ENCODE data around the gene TSPAN15.

Gene TSPAN15

DNA sequence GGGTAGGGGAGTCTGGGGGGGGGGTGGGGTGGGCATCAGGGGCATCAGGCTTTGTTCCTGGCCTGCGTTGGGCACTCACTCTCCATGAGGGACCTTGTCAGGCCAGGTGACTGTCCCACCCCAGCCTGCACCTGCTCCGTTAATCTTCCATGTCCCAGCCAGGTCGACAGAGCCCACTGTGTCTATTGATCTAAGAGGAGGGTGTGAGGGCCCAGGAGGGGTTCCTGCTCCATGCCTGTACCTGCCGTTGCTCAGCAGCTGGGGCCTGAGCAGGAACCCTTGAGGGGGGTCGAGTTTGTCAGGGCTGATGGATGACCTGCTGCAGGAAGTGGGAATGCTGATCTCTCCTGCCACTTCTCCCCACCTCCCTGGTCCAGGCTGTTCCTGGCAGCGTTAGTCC is 103.3 kb downstream of the TSPAN15 start:
- no peaks in the 10 kb centered on the region for H3K27me3 ChIP-seq (ENCODE audit: control insufficient read depth, insufficient read depth, low read length)
- no peak overlapping the region for H2AFZ ChIP-seq
- H3K36me3 ChIP-seq (ENCODE audit: control insufficient read depth, insufficient read depth, low read length), result no peaks in the 10 kb centered on the region
- no peaks in the 10 kb centered on the region for H3K9me3 ChIP-seq (ENCODE audit: control insufficient read depth, low read length)
- H3K27ac ChIP-seq, result no peak overlapping the region
- TF ChIP-seq, protein P1, sequence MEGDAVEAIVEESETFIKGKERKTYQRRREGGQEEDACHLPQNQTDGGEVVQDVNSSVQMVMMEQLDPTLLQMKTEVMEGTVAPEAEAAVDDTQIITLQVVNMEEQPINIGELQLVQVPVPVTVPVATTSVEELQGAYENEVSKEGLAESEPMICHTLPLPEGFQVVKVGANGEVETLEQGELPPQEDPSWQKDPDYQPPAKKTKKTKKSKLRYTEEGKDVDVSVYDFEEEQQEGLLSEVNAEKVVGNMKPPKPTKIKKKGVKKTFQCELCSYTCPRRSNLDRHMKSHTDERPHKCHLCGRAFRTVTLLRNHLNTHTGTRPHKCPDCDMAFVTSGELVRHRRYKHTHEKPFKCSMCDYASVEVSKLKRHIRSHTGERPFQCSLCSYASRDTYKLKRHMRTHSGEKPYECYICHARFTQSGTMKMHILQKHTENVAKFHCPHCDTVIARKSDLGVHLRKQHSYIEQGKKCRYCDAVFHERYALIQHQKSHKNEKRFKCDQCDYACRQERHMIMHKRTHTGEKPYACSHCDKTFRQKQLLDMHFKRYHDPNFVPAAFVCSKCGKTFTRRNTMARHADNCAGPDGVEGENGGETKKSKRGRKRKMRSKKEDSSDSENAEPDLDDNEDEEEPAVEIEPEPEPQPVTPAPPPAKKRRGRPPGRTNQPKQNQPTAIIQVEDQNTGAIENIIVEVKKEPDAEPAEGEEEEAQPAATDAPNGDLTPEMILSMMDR (IDR thresholded peaks at IDR 0.05), result no peak
- no peaks in the 10 kb centered on the region for H3K4me1 ChIP-seq
- H3K79me2 ChIP-seq, result no peaks in the 10 kb centered on the region
- H3K9ac ChIP-seq, result no peak overlapping the region
- no peak overlapping the region for H3K4me3 ChIP-seq (ENCODE audit: low read depth, low read length)
- no peak overlapping the region for H3K4me2 ChIP-seq (ENCODE audit: low read length)

Data from parathyroid adenoma (tissue), 2 donors.